ENCODE data around the gene SEMA4D.

The SEMA4D gene

GRCh38 chr9:89388084-89388867, 109.6 kb downstream of the SEMA4D start:
- TF ChIP-seq CTCF (IDR thresholded peaks at IDR 0.05; ENCODE audit: insufficient read depth, missing control alignments), result no peak
- no peak for DNase-seq (ENCODE audit: insufficient read length, low spot score)
- FAIRE-seq, result no peak

- TF ChIP-seq CTCF (IDR thresholded peaks at IDR 0.05; ENCODE audit: insufficient read depth, missing control alignments), result no peak
- DNase-seq (ENCODE audit: insufficient read length, low spot score) (no peak), FAIRE-seq (no peak)
These were observed 110.6 kb downstream of the SEMA4D start for GRCh38 chr9:89387197-89387849.

GRCh38 chr9:89386797-89387196, 111.1 kb downstream of the SEMA4D start:
- DNase-seq (ENCODE audit: insufficient read length, low spot score), result no peak
- no peak for FAIRE-seq
- TF ChIP-seq CTCF (IDR thresholded peaks at IDR 0.05; ENCODE audit: insufficient read depth, missing control alignments), result no peak

GRCh38 chr9:89386206-89386605, 111.7 kb downstream of the SEMA4D start:
- FAIRE-seq, result no peak
- no peak for TF ChIP-seq CTCF (IDR thresholded peaks at IDR 0.05; ENCODE audit: insufficient read depth, missing control alignments)
- DNase-seq (ENCODE audit: insufficient read length, low spot score), result no peak

- TF ChIP-seq CTCF (IDR thresholded peaks at IDR 0.05; ENCODE audit: insufficient read depth, missing control alignments), result no peak
- no peak for DNase-seq (ENCODE audit: insufficient read length, low spot score)
- FAIRE-seq, result no peak
These were observed 113.1 kb downstream of the SEMA4D start for GRCh38 chr9:89384783-89385182.

- no peak for DNase-seq (ENCODE audit: insufficient read length, low spot score)
- TF ChIP-seq CTCF (IDR thresholded peaks at IDR 0.05; ENCODE audit: insufficient read depth, missing control alignments), result no peak
- FAIRE-seq, result no peak
These were observed 114.1 kb downstream of the SEMA4D start for GRCh38 chr9:89383721-89384300.

Data from D721Med (cell line).